Epithelial cell of proximal tubule (primary cell): ENCODE results near the gene BANF2. TPM values are rescaled to one million over a fixed set of nuclear protein-coding genes. Genes with fewer than 3 reads are reported as not detected.

Experiments used
- DNase-seq: peaks from one replicate; pipeline ENCODE4 v3.0.0-alpha.2; 2011; ENCODE audit warnings: low read depth
- H3K4me3 ChIP-seq: 2 replicates; pipeline ENCODE4 v1.5.1; 2011; ENCODE audit warnings: low read depth, mild to moderate bottlenecking, low read length
- total RNA-seq: library from RNA; depleted of rRNA; stranded (reverse); fragments of >200 nt; gene quantifications from 2 replicates; pipeline ENCODE4 v1.2.3, GENCODE V29; 2015
- TF ChIP-seq, protein P1 (sequence below): conservative IDR thresholded peaks from 2 replicates; pipeline ENCODE4 v1.5.1; 2012; ENCODE audit warnings: low read depth, mild to moderate bottlenecking, low read length

BANF2 gene
- total RNA-seq, 1 donor from 2014 or later, result not detected

DNA sequence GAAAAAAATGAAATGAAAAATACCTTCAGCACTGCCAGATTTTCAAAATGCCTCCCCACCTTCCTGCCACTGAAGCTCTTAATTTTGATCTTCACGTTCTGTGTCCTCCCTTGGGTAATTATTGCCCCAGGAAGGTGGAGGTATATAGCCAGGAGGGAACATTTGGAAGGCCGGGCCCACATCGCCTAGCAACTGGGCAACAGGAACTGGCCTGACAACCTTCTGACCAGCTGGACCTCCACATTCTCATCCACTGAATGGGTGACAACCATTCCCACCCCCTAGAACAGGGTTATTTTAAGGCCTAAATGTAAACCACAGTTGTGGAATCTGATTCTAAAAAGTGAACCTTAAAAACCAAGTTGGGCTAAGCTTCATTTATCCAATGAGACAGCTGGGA lies 20.9 kb upstream of the BANF2 start:
- TF ChIP-seq, protein P1, sequence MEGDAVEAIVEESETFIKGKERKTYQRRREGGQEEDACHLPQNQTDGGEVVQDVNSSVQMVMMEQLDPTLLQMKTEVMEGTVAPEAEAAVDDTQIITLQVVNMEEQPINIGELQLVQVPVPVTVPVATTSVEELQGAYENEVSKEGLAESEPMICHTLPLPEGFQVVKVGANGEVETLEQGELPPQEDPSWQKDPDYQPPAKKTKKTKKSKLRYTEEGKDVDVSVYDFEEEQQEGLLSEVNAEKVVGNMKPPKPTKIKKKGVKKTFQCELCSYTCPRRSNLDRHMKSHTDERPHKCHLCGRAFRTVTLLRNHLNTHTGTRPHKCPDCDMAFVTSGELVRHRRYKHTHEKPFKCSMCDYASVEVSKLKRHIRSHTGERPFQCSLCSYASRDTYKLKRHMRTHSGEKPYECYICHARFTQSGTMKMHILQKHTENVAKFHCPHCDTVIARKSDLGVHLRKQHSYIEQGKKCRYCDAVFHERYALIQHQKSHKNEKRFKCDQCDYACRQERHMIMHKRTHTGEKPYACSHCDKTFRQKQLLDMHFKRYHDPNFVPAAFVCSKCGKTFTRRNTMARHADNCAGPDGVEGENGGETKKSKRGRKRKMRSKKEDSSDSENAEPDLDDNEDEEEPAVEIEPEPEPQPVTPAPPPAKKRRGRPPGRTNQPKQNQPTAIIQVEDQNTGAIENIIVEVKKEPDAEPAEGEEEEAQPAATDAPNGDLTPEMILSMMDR, result no peak

DNA sequence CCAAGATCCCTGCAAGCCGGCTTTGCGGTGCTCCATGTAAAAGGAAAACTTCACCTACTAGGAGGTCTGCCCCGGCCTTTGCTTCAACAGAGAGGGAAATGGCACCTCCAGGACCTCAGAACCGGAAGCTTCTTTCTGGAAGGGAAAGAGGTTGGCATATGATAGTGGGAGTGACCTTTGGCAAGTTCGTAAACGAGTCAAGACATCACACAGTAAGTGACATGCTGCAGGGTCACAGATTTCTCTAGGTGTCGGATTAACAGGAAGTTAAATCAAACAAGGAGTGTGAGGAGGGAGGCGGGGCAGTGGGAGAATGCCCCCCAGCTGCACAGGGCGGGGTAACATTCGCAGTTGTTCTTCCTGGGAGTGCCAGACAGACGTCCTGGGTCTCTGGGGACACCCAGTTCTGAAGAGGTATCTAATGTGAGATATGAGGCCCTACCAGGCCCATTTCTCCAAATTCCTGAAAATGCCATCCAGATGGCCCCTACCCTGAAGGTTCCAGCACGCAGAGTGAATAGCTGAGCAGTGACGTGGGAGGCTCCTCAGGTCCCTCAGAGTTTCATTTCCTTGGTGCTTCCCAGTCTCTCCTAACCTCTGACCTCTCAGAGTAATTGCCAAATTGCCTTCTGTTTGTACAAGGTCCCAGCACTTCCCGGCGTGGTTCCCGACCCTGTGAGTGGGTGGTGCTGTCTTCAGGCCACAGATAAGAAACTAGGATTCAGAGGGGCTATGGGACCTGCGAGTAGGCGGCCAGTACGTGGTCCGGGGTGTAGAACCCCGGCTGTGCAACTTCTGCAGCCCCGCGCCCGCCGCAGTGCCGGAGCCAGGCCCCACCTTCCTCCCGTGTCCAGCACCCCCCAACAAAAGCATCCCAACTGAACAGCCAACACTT lies 19.6 kb upstream of the BANF2 start:
- peak; percentile 42 for DNase-seq
- TF ChIP-seq, protein P1, result no peak

More for the DNA sequence above, 20.9 kb upstream of the BANF2 start:
- no peak overlapping the region for H3K4me3 ChIP-seq
- no peak for DNase-seq

DNA sequence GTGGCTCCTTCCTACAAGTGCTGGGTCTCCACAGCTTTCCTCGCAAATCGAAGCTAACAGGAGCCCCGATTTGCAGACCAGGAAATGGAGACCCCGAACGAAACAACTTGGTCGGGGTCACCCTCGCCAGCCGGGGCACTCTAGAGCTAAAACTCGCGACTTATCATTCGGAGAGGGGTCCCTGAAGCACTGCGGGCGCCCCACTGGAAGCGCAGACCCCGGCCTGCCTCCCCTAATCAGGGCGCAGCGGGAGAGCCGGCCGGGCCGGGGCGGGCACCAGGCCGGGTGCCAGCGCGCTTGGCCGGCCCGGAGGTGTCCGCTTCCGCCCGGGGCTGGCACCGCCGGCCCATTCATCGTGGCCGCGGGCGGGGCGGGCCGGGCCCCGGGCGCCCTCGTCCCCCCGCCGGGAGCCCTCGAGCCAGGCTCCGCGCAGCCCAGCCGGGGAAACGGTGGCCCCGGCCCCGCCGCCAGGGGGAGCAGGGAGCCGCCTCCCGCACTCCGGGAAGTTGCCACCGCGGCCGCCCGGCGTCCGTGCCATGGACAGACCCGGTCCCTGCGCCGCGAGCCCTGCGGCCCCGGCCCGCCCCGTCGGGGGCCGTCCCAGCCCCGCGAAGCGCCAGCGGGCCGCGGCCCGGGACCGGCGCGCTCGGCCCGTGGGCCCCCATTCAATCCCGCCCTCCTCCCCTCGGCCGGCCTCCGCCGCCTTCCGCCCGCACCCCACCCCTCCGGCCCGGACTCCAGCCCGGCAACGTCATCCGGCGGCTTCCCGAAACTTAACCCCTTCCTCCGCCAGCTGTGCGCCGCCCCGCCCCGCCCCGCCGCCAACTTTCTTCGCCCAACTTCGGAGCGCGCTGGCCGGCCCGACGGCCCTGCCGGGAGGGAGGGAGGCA lies 18.7 kb upstream of the BANF2 start:
- H3K4me3 ChIP-seq, result peak overlapping the region; percentile 67
- TF ChIP-seq, protein P1, result peak; percentile 54
- DNase-seq, result no peak

More for the DNA sequence above, 19.6 kb upstream of the BANF2 start:
- H3K4me3 ChIP-seq, result peak overlapping the region; percentile 67

DNA sequence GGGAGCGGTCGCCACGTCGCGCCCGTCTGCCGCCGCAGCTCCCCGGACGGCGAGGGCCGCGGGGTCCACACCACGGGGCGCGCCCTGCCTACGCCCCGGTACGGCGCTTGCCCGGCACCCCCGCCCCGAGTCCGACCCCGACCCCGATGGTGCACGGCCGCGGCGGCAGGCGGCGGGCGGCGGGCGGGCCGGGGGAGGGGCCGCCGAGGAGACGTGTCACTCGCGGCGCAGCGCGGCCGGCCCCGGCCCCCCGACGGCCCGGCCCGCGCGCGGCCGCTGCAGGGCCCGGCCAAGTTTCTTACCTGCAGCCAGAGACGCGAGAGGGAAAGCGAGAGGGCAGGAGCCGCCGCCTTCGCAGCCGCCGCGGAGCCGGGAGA lies 18.1 kb upstream of the BANF2 start:
- no peak for DNase-seq
- TF ChIP-seq, protein P1, result no peak
- peak overlapping the region; percentile 67 for H3K4me3 ChIP-seq

DNA sequence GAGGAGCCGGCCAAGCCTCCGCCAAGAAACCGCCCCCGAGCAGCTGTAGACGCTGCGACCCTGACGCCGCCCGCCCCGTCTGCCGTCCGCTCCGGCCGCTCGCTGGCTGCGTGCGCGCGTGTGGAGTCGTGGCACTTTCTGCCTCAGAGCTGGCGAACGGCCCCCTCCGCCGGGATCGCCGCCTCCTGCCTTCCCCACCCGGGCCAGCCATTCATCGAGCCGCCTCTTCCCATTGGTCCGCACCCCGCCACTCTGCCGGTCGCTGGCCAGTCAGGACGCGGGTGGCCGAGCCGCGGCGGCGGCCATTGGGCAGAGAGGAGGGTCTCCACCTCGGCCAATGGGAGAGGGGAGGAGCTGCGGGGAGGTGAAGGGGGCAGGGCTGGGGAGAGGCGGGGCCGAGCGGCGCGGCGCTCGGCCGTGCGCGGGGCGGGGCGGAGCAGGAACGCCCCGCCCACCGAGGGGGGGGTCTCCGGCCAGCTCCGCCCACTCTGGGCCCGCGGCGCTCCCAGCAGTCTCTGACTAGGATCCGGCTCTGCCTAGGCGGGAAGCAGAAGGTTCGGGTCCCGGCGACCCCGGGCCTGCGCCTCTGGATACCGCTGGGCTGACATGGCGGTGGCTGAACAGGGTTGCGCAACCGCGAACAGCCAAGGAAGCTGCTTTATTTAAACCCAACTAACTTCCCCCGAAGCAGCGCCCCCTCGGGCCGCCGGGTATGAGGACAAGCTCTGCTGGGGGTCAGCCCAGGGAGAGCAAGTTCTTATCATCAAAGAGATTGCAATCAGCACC lies 17.5 kb upstream of the BANF2 start, which contains the start of gene RRBP1:
Gene RRBP1 (minus strand): TSS at position 140 of the 786 bp plus-strand sequence. CDS start 21,735 bp downstream, outside the sequence.
- peak within 1 kb of the TSS; percentile 67 for H3K4me3 ChIP-seq
- peak; percentile 43 for DNase-seq
- TF ChIP-seq, protein P1, result peak; percentile 75

DNA sequence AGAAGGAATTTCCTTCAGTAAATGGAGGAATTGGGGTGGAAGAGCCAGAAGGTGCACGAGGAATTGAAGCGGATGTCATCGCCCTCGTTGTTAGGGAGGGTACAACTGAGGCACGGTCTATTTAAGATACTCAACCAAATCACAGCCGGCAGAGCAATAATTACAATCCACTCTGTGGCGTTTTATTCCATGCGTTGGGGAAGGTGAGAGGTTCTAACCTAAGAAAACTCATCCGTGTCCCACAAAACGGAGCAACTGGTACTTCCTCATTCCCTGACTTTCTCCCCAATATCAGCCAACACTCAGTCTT lies 16.9 kb upstream of the BANF2 start:
- peak overlapping the region; percentile 64 for H3K4me3 ChIP-seq
- TF ChIP-seq, protein P1, result no peak
- DNase-seq, result no peak
